GM19043 (cell line): ENCODE data around the gene STON1.
"Not testable (repeated sequence)": the region's sequence is repeated elsewhere in the genome, so short reads cannot be mapped to it uniquely, and the experiment has no call there.

ENCODE experiments used
- ATAC-seq: cut with Tn5 transposase; IDR thresholded peaks from one replicate; pipeline ENCODE4 v1.9.1; 2021; ENCODE audit warnings: low read depth; ENCODE audit not compliant: unreplicated experiment

Gene STON1

GRCh38 chr2:48527226-48527885 is 2.6 kb upstream of the STON1 start:
- no peak for ATAC-seq

GRCh38 chr2:48528431-48528830 is 1.5 kb upstream of the STON1 start:
- no peak for ATAC-seq

GRCh38 chr2:48529194-48529593 is 760 bp upstream of the STON1 start:
- ATAC-seq = no peak

GRCh38 chr2:48529676-48530032 is 300 bp upstream of the STON1 start:
- ATAC-seq = no peak

- no peak for ATAC-seq
Observed at GRCh38 chr2:48531141-48531648, 1.2 kb downstream of the STON1 start.

GRCh38 chr2:48532174-48532573 is 2.2 kb downstream of the STON1 start:
- ATAC-seq = no peak

- no peak for ATAC-seq
Observed at GRCh38 chr2:48532824-48533223, 2.9 kb downstream of the STON1 start.

- ATAC-seq = no peak
Observed at GRCh38 chr2:48534781-48535180, 4.8 kb downstream of the STON1 start.

- no peak for ATAC-seq
Observed at GRCh38 chr2:48540237-48540935, 10.4 kb downstream of the STON1 start.

GRCh38 chr2:48541666-48542389 is 11.9 kb downstream of the STON1 start:
- no peak for ATAC-seq

GRCh38 chr2:48543895-48544294 is 13.9 kb downstream of the STON1 start:
- no peak for ATAC-seq

GRCh38 chr2:48545244-48545643 is 15.3 kb downstream of the STON1 start:
- ATAC-seq = no peak

- ATAC-seq = no peak
Observed at GRCh38 chr2:48548840-48549239, 18.9 kb downstream of the STON1 start.

- ATAC-seq = no peak
Observed at GRCh38 chr2:48549972-48550371, 20.0 kb downstream of the STON1 start.

GRCh38 chr2:48551548-48551947 is 21.6 kb downstream of the STON1 start:
- no peak for ATAC-seq

- not testable (repeated sequence) for ATAC-seq
Observed at GRCh38 chr2:48555071-48555470, 25.1 kb downstream of the STON1 start.

- no peak for ATAC-seq
Observed at GRCh38 chr2:48558456-48558855, 28.5 kb downstream of the STON1 start.

- no peak for ATAC-seq
Observed at GRCh38 chr2:48560546-48561209, 30.7 kb downstream of the STON1 start.

GRCh38 chr2:48562281-48562680 is 32.3 kb downstream of the STON1 start:
- no peak for ATAC-seq

GRCh38 chr2:48566592-48567310 is 36.8 kb downstream of the STON1 start:
- ATAC-seq = no peak
